IMR-90 (cell line): ENCODE results near the gene PCBP3. TPM values are rescaled to one million over a fixed set of nuclear protein-coding genes. Genes with fewer than 3 reads are reported as not detected.

Experiments used
- ATAC-seq: fragments of 200-7000 bp; cut with Tn5 transposase; 2 replicates; pipeline ENCODE4 v1.9.1; 2020; ENCODE audit warnings: low read depth, mild to moderate bottlenecking, moderate library complexity
- BruUV-seq: library from RNA; stranded (reverse); fragments of 400-500 nt; replicated peaks from 2 replicates; lab custom pipeline; 2021; lab: Mats Ljungman, UMichigan
- CTCF ChIA-PET: fragments of 300-600 bp; formaldehyde crosslinking; extraction: SDS; loops from one replicate; lab custom pipeline; 2021; ENCODE audit warnings: antibody characterized with exemption; lab: Yijun Ruan, JAX
- POLR2A ChIA-PET: fragments of 300-600 bp; sonication (Branson Sonifier 250); formaldehyde crosslinking; loops from one replicate; lab custom pipeline; 2022; ENCODE audit warnings: antibody characterized with exemption; ENCODE audit not compliant: unreplicated experiment; lab: Charles Lee
- DNase-seq: peaks from one replicate; pipeline ENCODE4 v3.0.0; 2013
- H2AFZ ChIP-seq: replicated peaks from 2 replicates; pipeline ENCODE3; 2013; ENCODE audit warnings: low read length, mild to moderate bottlenecking; ENCODE audit not compliant: poor library complexity
- H2AK5ac ChIP-seq: 2 replicates; pipeline ENCODE4 v1.6.1; 2013; ENCODE audit warnings: low read depth, low read length, inconsistent platforms
- H2AK9ac ChIP-seq: replicated peaks from 2 replicates; pipeline ENCODE3; 2013; ENCODE audit warnings: mild to moderate bottlenecking, low read depth, low read length, moderate library complexity; ENCODE audit not compliant: poor library complexity
- H2BK120ac ChIP-seq: 2 replicates; pipeline ENCODE4 v1.6.1; 2013; ENCODE audit warnings: low read depth, low read length, inconsistent platforms
- H2BK15ac ChIP-seq: 3 replicates; pipeline ENCODE4 v1.6.1; 2013; ENCODE audit warnings: low read depth, low read length, inconsistent platforms
- H2BK20ac ChIP-seq: 2 replicates; pipeline ENCODE4 v1.6.1; 2013; ENCODE audit warnings: low read depth, mild to moderate bottlenecking, inconsistent platforms, low read length, moderate library complexity
- H2BK5ac ChIP-seq: 2 replicates; pipeline ENCODE4 v1.6.1; 2013; ENCODE audit warnings: mild to moderate bottlenecking, low read depth, low read length, inconsistent platforms; ENCODE audit not compliant: poor library complexity, severe bottlenecking
- H3K14ac ChIP-seq: replicated peaks from 2 replicates; pipeline ENCODE4 v1.6.1; 2013; ENCODE audit warnings: low read depth, low read length, inconsistent platforms
- H3K18ac ChIP-seq: 2 replicates; pipeline ENCODE4 v1.6.1; 2013; ENCODE audit warnings: low read depth, low read length, control low read depth
- H3K23ac ChIP-seq: 2 replicates; pipeline ENCODE4 v1.6.1; 2013; ENCODE audit warnings: low read depth, low read length, inconsistent platforms
- H3K27ac ChIP-seq: 2 replicates; pipeline ENCODE4 v1.5.1; 2013; ENCODE audit warnings: mild to moderate bottlenecking, control low read depth, low read length; ENCODE audit not compliant: insufficient read depth
- H3K27me3 ChIP-seq: 2 replicates; pipeline ENCODE4 v1.6.1; 2013; ENCODE audit warnings: low read length; ENCODE audit not compliant: control insufficient read depth, insufficient read depth
- H3K36me3 ChIP-seq: 2 replicates; pipeline ENCODE4 v1.6.1; 2013; ENCODE audit warnings: low read length, mixed read lengths; ENCODE audit not compliant: control insufficient read depth, insufficient read depth
- H3K4ac ChIP-seq: 2 replicates; pipeline ENCODE4 v1.6.1; 2013; ENCODE audit warnings: low read depth, low read length, inconsistent platforms
- H3K4me1 ChIP-seq: 2 replicates; pipeline ENCODE4 v1.6.1; 2013; ENCODE audit warnings: low read length, mixed read lengths; ENCODE audit not compliant: control insufficient read depth, insufficient read depth
- H3K4me2 ChIP-seq: 2 replicates; pipeline ENCODE4 v1.6.1; 2013; ENCODE audit warnings: low read depth, mild to moderate bottlenecking, control low read depth, low read length, moderate library complexity
- H3K4me3 ChIP-seq: 2 replicates; pipeline ENCODE4 v1.5.1; 2013; ENCODE audit warnings: low read depth, mild to moderate bottlenecking, control low read depth, low read length, moderate library complexity; ENCODE audit not compliant: insufficient read depth
- H3K56ac ChIP-seq: 2 replicates; pipeline ENCODE4 v1.6.1; 2013; ENCODE audit warnings: low read length, inconsistent platforms; ENCODE audit not compliant: insufficient read depth; ENCODE audit errors: extremely low read depth
- H3K79me1 ChIP-seq, 2 experiments: 2 replicates each; pipeline ENCODE4 v1.6.1; 2013; ENCODE audit warnings: low read length in 2 of 2, inconsistent platforms in 1 of 2, low read depth in 1 of 2
- H3K9ac ChIP-seq: 2 replicates; pipeline ENCODE4 v1.6.1; 2013; ENCODE audit warnings: low read depth, low read length, control low read depth
- H3K9me1 ChIP-seq: 2 replicates; pipeline ENCODE4 v1.6.1; 2013; ENCODE audit warnings: low read length, inconsistent platforms; ENCODE audit not compliant: insufficient read depth
- H3K9me3 ChIP-seq: 2 replicates; pipeline ENCODE4 v1.6.1; 2013; ENCODE audit warnings: low read length; ENCODE audit not compliant: control insufficient read depth, insufficient read depth
- H4K20me1 ChIP-seq: 2 replicates; pipeline ENCODE4 v1.6.1; 2013; ENCODE audit warnings: low read length, inconsistent platforms; ENCODE audit not compliant: insufficient read depth
- H4K5ac ChIP-seq: 2 replicates; pipeline ENCODE4 v1.6.1; 2013; ENCODE audit warnings: mild to moderate bottlenecking, low read depth, low read length, control low read depth
- H4K8ac ChIP-seq, 2 experiments: 2 replicates each; pipeline ENCODE4 v1.6.1; 2013; ENCODE audit warnings: low read depth in 2 of 2, low read length in 2 of 2, control low read depth in 1 of 2, inconsistent platforms in 1 of 2
- H4K91ac ChIP-seq: 2 replicates; pipeline ENCODE4 v1.6.1; 2013; ENCODE audit warnings: low read depth, low read length, inconsistent platforms; ENCODE audit not compliant: insufficient read depth
- BHLHE40 ChIP-seq: fragments of 150-350 bp; IDR thresholded peaks from 2 replicates; pipeline ENCODE4 v1.6.1; 2016; ENCODE audit warnings: mild to moderate bottlenecking, low read depth, low read length
- WGBS, 2 experiments: methylation state at CpG; one replicate each; pipeline versions ENCODE4 v1.1.5 to v1.1.7; 2013; ENCODE audit warnings: missing lambda C conversion rate in 2 of 2; ENCODE audit not compliant: insufficient read length in 1 of 2; ENCODE audit errors: extremely low coverage in 2 of 2; 5-methylcytosine and 5-hydroxymethylcytosine counted together
- dilution Hi-C: fragments of 300-500 bp; cut with HindIII; formaldehyde crosslinking; loops from one replicate; pipeline ENCODE4 v1.14.3; 2018; ENCODE audit warnings: low sequenced_read_pairs; ENCODE audit not compliant: unreplicated experiment
- in situ Hi-C: fragments of 300-500 bp; cut with MboI; formaldehyde crosslinking; loops from 3 replicates; pipeline ENCODE4 v1.14.3; 2019; ENCODE audit warnings: low sequenced_read_pairs, inconsistent platforms, mixed read lengths
- intact Hi-C: fragments of 100-400 bp; cut with micrococcal nuclease; formaldehyde crosslinking; loops from 2 replicates; pipeline ENCODE4 v1.10.0; 2022
- polyA plus RNA-seq, 3 experiments: library from polyadenylated mRNA; depleted of rRNA; stranded (reverse); fragments of >200 nt; gene quantifications; 2 replicates each; pipeline ENCODE4 v1.2.3, GENCODE V29; 2012; ENCODE audit warnings: low replicate concordance in 1 of 3
- total RNA-seq: library from RNA; depleted of rRNA; stranded (reverse); fragments of >200 nt; gene quantifications from 2 replicates; pipeline ENCODE4 v1.2.3, GENCODE V29; 2012
- TF ChIP-seq, protein P1 (sequence below): fragments of 150-350 bp; IDR thresholded peaks from 2 replicates; pipeline ENCODE4 v1.6.1; 2017; ENCODE audit warnings: mild to moderate bottlenecking, antibody characterized with exemption, low read length, low read depth

The PCBP3 gene
- total and polyA plus RNA-seq, 2 of the 4 experiments (the other 2 are of a cell fraction) = 2.9 to 3.9 TPM

DNA sequence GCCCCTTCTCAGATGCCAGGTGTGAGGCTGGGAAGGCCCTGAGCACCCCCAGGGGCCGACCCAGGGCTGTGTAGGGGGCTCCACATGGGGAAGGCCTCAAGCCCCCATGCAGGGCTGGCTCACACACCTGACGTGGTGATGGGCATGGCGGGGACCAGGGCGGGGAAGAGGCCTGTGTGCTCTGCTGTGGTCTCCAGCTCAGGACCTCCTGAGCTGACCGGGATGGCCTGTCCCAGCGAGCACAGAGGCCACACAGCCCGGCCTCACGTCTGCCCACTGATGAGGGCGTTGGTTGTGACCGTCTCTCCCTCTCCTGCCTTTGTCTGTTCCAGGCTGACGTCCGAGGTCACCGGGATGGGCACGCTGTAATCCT is 297.8 kb downstream of the PCBP3 start:
- no peak overlapping the region for H2AK5ac ChIP-seq
- H3K9me3 ChIP-seq = peaks cover 10% of the 10 kb centered on the region
- no peak overlapping the region for H3K56ac ChIP-seq
- no peaks in the 10 kb centered on the region for H3K9me1 ChIP-seq
- no peak overlapping the region for H4K91ac ChIP-seq
- 87% methylated on average over 8 of the region's 14 CpGs; no CpG with 5 or more reads in 1 of the 2 experiments for WGBS, 2 experiments
- H2BK15ac ChIP-seq = no peak overlapping the region
- no peak overlapping the region for H3K14ac ChIP-seq
- H2AK9ac ChIP-seq = peak overlapping the region; percentile 28
- ATAC-seq (no peak), DNase-seq (no peak)
- no peaks in the 10 kb centered on the region for H3K4me1 ChIP-seq
- BruUV-seq = no TSS peak
- no peak overlapping the region for H3K23ac ChIP-seq
- ChIA-PET POLR2A (no interaction called here), CTCF (no interaction called here)
- H4K20me1 ChIP-seq = no peaks in the 10 kb centered on the region
- H4K5ac ChIP-seq = no peak overlapping the region
- H3K9ac ChIP-seq = no peak overlapping the region
- no peak overlapping the region for H4K8ac ChIP-seq
- no peak overlapping the region for H3K18ac ChIP-seq
- H3K4ac ChIP-seq = no peak overlapping the region
- no peak overlapping the region for H3K27ac ChIP-seq
- H2BK20ac ChIP-seq = no peak overlapping the region
- intact Hi-C loops (no loop called here), dilution Hi-C loops (no loop called here), in situ Hi-C loops (no loop called here)
- H3K36me3 ChIP-seq = no peaks in the 10 kb centered on the region
- H3K4me2 ChIP-seq = no peak overlapping the region
- H3K79me1 ChIP-seq = no peaks in the 10 kb centered on the region
- H2AFZ ChIP-seq = no peak overlapping the region
- H2BK5ac ChIP-seq = no peak overlapping the region
- H3K4me3 ChIP-seq = no peak overlapping the region
- H3K27me3 ChIP-seq = no peaks in the 10 kb centered on the region; the same call in 1 of the 2 replicates
- H2BK120ac ChIP-seq = no peak overlapping the region
- no peak for TF ChIP-seq BHLHE40
- TF ChIP-seq, protein P1, sequence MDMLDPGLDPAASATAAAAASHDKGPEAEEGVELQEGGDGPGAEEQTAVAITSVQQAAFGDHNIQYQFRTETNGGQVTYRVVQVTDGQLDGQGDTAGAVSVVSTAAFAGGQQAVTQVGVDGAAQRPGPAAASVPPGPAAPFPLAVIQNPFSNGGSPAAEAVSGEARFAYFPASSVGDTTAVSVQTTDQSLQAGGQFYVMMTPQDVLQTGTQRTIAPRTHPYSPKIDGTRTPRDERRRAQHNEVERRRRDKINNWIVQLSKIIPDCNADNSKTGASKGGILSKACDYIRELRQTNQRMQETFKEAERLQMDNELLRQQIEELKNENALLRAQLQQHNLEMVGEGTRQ = no peak
